Suppressor macrophage (primary cell): Measurements from ENCODE around the gene EMILIN3.

Source experiments
- DNase-seq, 4 experiments: peaks; one replicate each; pipeline ENCODE4 v3.0.0-alpha.2; 2020 to 2022
- total RNA-seq, 17 experiments: gene quantifications; one replicate each; lab custom pipeline; 2026; ENCODE audit warnings: mixed read lengths in 6 of 17, inconsistent platforms in 3 of 17; lab: John Stamatoyannopoulos, UW

Gene EMILIN3
- 0 to 2.0 (median 0) reads per million in 17 experiments for total RNA-seq

DNA sequence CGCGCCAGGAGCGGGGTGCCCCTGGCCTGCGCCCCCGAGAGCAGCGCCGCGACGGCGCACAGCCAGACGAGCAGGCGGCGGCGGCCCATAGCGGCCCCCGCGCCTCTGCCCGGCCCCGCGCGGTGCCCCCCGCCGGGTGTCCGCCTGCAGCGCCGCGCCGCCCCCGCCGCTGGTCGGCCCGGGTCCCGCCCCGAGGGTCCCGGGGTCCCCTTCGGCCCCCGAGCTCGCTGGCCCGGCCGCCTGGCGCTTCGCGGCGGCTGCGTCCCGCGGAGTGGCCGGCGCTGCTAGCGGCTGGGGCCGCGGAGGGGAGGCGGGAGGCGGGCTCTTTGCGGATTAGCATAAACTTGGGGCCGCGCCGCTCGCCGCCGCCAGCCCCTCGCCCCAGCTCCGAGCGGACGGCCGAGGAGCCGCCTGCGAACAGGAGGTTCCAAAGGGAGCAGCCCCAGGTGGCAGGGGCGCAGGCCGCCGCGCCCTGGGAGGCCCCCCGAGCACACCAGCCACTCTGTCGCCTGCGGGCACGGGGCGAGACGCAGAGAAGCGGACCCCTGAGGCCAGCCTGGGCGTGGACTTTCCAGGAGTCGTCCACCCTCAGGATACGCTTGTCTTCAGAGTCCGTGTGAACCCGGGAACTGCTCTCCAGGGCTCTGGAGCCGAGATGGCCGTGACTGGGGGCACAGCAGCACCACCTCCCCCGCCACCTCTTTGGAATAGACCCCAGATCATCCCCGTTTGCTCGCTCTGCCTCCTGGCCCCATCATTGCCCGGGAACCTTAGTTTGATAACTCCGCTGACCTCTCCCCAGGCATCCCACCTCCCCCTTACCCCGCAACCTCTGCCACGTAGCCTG, at the start of gene EMILIN3:
TSS of gene EMILIN3 (minus strand) at position 273 of the 847 bp plus-strand sequence. CDS start at position 89, 184 bp downstream.
- DNase-seq = no peak

DNA sequence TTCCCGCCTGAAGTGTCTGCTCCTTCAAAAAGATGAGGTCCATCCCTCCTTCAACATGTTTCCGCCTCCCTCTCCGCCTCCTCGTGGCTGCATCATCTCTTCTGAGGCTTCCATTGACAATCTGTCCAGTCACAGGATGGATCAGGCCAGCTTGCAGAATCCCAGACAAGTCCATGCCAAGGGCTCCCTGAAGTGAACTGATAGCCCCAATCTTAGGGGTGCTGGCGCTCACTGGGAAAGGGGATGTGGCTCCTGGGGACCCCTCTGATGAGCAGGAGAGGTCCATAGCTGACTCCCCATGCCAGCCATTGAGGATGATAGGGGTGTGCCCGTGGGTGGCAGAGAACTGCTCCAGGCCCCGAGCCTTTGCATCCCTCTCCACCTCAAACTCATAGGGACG, 48.6 kb upstream of the EMILIN3 start:
- no peak for DNase-seq

- no peak for DNase-seq
Measured at GRCh38 chr20:41413169-41413568, 46.6 kb upstream of the EMILIN3 start.

GRCh38 chr20:41412324-41413120, 45.9 kb upstream of the EMILIN3 start:
- no peak for DNase-seq

- DNase-seq = peak in 2 of 4 experiments; percentile 6 to 27
Measured at GRCh38 chr20:41411391-41411847, 44.8 kb upstream of the EMILIN3 start.

DNA sequence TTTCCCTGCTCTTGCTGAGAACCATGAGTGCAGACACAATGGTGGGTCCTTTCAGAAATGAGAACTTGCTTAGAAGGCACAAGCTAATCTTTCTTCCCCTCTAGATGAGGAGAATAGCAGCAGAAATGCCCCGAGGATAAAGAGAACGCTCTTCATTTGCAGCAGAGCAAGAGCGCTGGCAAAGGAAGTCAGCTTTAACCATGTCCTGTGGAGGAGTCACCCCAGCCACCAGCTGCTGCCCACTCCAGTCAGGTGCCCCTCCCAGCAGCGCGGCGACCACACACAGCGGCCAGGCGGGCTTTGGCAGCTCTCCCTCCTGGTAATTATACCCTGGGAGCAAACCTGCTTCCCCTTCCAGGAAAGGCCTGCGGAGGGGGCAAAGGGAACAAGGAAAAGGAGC, 42.4 kb upstream of the EMILIN3 start:
- peak in 1 of 4 experiments; percentile 16 for DNase-seq

- DNase-seq = peak in 1 of 4 experiments; percentile 4
Measured at GRCh38 chr20:41408156-41408794, 41.7 kb upstream of the EMILIN3 start.

- DNase-seq = no peak
Measured at GRCh38 chr20:41407607-41408006, 41.0 kb upstream of the EMILIN3 start.

DNA sequence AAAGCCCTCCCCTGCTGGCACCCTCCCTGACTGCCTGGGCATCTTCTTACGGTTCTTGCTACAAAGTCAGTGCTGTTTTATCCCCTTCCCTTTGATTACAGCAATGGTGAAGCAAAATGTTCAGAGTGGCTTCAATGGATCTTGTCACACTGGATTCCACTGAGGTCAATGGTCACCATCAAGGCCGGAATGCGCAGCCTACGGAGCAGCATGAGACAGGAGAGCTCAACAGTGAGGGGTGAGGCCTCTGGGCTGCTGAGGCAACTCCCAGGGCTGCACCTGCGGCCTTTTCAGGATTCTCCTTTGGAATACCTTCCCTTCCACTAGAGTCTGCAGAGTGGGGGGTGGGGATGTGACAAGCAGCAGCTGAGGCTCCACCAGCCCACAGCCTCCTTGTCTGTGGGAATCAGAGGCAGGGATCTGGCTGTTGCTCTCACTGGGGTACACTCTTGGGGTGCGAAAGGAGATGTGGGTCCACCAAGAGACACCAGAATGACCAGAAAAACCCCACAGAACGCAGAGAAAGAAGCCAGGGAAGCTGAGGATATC, 40.4 kb upstream of the EMILIN3 start:
- no peak for DNase-seq

DNA sequence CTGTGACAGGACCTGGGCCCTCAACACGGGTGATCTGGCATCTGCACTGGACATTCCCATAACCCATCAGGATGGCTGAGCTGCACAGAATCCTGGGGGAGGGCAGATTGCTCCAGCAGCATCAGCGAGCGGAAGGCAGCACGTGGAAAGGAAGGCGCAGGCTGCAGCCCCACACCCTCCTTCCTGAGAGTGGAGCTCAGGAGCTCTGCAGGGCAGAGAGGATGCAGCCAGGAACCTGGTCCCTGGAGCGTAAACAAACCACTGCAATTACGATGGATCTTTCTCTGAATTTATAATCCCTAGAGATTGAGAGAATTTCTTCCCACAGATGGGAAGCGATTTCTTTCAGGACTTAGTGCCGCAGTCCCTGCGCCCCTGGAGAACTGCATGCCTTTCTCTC, 39.7 kb upstream of the EMILIN3 start:
- no peak for DNase-seq

DNA sequence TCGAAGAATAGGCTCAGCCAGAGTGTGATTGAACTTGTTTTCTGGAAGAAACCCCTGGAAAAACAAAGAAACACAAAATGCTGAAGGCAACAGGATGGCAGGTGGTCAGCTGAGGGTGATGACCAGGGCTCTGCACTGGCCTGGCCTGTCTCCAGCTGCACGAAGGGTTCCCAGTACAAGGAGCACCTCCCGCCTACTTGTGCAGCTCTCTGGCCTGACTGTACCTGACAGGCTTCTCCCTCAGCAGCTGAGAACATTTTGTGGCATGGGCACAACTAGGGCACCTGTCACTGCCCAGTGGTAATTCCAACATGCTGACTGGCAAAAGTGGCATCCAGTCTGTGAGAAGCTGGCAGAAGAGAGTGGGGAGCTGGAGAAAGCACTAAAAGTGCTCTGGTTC, 38.8 kb upstream of the EMILIN3 start:
- no peak for DNase-seq

DNA sequence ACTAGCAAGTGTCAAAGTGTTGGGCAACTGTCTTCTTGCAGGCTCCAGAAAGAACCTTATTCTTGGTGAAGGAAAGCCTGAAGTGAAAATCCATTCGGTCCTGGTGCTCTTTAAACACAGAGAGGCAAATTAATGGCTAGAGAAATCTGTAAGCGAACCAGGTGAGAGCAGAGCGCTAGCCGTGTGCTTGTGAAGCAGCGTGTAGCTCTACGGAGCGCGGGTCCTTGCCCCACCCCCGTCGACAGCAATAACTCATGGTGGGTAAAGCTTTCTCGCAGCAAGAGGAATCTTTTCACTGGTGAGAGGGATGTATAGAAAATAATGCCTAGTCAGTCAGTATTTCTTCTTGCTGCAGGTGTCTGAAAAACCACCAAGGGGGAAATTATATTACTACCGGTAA, 37.0 kb upstream of the EMILIN3 start:
- no peak for DNase-seq

DNA sequence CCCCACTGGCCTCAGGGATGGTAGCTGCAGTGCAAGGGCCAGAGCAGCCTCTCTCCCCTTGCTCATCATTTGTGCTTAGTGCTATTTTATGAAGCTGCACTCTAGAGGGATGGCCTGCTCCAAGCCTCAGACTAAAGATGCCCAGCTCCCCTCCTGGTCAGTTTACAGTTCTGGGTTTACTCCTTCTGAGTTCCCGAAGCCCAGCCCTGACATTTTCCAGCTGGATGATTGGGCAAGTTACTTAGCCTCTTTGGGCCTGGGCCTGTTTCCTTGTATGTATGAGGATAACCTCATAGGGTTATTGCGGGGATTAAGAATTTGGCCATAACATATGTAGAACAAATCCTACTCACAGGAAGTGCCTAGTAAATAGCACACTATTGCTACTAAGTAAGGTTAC, 31.8 kb upstream of the EMILIN3 start:
- DNase-seq = no peak

- DNase-seq = no peak
Measured at GRCh38 chr20:41395667-41396664, 29.3 kb upstream of the EMILIN3 start.

DNA sequence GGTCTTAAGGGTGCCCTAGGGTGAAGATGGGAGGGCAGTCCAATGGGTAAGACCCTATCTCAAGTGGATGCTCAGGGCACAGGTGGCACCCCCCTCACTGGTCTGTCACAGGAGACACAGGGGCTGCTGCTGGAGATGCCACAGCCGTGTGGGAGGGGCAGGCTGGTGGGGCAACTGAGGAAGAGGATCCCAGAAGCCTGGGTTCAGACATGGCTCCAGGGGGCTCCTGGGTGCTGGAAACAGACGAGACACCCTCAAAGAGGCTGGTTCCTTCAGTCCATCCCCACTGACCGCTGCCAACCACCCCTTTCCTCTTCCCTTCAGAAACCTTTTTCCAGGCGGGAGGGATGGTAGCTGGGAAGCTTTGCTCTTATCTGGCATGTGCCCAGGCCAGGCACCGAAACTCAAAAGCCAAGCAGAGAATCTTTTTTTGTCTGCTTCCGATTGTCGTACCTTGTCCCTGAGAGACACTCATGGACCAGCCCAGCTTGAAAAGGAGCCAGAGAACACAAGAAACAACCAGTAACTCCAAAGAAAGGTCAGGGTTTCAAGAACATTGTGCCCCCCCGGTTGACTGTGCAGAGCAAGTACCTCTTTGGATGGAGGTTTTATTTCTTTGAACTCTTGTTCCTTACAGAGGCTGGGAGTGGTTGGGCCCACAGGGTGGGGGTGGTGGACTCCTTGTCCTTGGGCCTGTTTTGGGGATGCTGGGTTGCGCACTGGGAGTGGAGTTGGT, 28.5 kb upstream of the EMILIN3 start:
- no peak for DNase-seq

- no peak for DNase-seq
Measured at GRCh38 chr20:41394081-41394480, 27.5 kb upstream of the EMILIN3 start.

GRCh38 chr20:41393705-41394066, 27.1 kb upstream of the EMILIN3 start:
- DNase-seq = no peak

DNA sequence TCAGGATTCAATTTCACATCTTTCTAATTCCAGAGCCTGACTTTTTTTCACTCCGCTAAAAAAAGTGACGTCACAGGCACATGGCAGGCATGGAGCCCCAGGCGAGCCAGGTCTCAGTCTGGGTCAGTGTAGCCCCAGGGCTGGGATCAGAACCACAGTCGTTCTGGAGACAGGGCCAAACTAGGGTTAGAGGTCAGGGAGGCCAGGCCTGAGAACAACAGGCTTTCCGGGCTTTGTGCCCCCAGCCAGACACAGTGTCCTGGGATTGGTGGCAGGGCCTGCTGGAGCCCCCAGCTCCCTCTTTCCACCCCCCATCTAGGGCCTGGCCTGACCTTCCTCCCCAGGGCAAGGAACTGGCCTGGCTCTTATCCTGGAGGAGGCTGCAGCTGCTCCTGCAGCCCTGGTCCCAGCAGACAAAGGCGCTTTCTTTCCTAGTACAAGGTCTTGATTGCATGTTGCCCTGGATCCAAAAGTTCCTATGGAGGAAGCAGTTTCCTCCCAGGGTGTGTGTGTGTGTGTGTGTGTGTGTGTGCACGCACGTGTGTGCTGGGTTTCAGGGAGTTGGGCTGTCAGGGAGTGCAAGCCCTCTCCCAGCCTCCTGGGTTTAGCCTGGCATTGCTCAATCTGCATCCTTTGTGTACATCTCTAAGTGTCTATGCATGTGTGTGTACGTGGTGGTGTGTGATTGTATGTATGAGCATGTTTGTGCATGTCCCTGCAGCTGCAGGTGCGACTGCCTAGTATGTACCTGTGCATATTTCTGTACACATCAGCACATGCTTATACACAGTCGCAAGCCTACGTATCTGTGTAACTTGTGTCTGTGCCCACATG, 26.5 kb upstream of the EMILIN3 start:
- DNase-seq = no peak

- no peak for DNase-seq
Measured at GRCh38 chr20:41392295-41392694, 25.7 kb upstream of the EMILIN3 start.

DNA sequence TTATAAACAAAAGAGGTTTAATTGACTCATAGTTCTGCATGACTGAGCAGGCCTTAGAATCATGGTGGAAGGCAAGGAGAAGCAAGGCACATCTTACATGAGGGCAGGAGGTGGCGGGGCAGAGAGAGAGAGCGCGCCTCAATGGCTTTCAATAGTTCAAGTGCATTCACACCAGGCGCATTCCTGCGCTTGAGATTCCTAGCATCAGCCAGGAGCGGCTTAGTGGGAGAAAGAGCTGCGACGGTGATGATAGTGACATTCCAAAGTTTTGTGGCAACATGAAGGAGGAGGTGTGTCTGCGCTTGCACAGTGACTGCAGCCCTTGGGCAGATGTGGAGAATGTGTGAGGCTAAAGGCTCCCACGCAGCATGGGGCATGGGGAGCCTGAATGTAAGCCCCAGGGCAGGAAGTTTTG, 25.0 kb upstream of the EMILIN3 start:
- DNase-seq = no peak
